SK-N-SH treated with all-trans-retinoic acid at 6 μM for 48 hours (cell line): Measurements from ENCODE around the gene SETD4.

ENCODE experiments used
- ATAC-seq: fragments of 200-7000 bp; cut with Tn5 transposase; 3 replicates; pipeline ENCODE4 v1.9.1; 2020; ENCODE audit warnings: mild to moderate bottlenecking, moderate library complexity
- ARNTL ChIP-seq: fragments of 450-650 bp; formaldehyde crosslinking; IDR thresholded peaks from 2 replicates; pipeline ENCODE4 v1.5.0; 2020; ENCODE audit warnings: low read depth, mild to moderate bottlenecking, moderate library complexity, borderline replicate concordance
- BACH2 ChIP-seq: fragments of 250-450 bp; sonication (Bioruptor Pico); IDR thresholded peaks from 2 replicates; pipeline ENCODE4 v1.9.0; 2021; ENCODE audit warnings: mild to moderate bottlenecking, borderline replicate concordance
- CREB5 ChIP-seq: fragments of 250-450 bp; sonication (Bioruptor Pico); IDR thresholded peaks from 2 replicates; pipeline ENCODE4 v1.5.1; 2020; ENCODE audit warnings: low read depth, mild to moderate bottlenecking, moderate library complexity
- CSDC2 ChIP-seq: fragments of 250-450 bp; sonication (Bioruptor Pico); IDR thresholded peaks from 2 replicates; pipeline ENCODE4 v1.5.0; 2020; ENCODE audit warnings: mild to moderate bottlenecking, moderate library complexity
- CSRNP3 ChIP-seq: fragments of 250-450 bp; sonication (Bioruptor Pico); IDR thresholded peaks from 2 replicates; pipeline ENCODE4 v1.5.1; 2021; ENCODE audit warnings: mild to moderate bottlenecking, moderate library complexity
- ESRRG ChIP-seq: fragments of 250-450 bp; sonication (Bioruptor Pico); IDR thresholded peaks from 2 replicates; pipeline ENCODE4 v1.6.1; 2021; ENCODE audit warnings: mild to moderate bottlenecking
- GLIS3 ChIP-seq: fragments of 250-450 bp; sonication (Bioruptor Pico); IDR thresholded peaks from 2 replicates; pipeline ENCODE4 v1.5.0; 2020; ENCODE audit warnings: mild to moderate bottlenecking, moderate library complexity
- ISL1 ChIP-seq: fragments of 250-450 bp; sonication (Bioruptor Pico); IDR thresholded peaks from 2 replicates; pipeline ENCODE4 v2.1.2; 2022; ENCODE audit warnings: mild to moderate bottlenecking, moderate library complexity
- OSR1 ChIP-seq: fragments of 250-450 bp; sonication (Bioruptor Pico); IDR thresholded peaks from 2 replicates; pipeline ENCODE4 v1.8.0; 2022; ENCODE audit warnings: moderate library complexity, mild to moderate bottlenecking, inconsistent platforms
- PATZ1 ChIP-seq: fragments of 250-450 bp; sonication (Bioruptor Pico); IDR thresholded peaks from 2 replicates; pipeline ENCODE4 v1.8.0; 2020; ENCODE audit warnings: mild to moderate bottlenecking, moderate library complexity, borderline replicate concordance
- POU6F1 ChIP-seq: fragments of 250-450 bp; sonication (Bioruptor Pico); IDR thresholded peaks from 2 replicates; pipeline ENCODE4 v1.8.0; 2021; ENCODE audit warnings: low read depth, mild to moderate bottlenecking, moderate library complexity, borderline replicate concordance
- PPARA ChIP-seq: fragments of 250-450 bp; sonication (Bioruptor Pico); IDR thresholded peaks from 2 replicates; pipeline ENCODE4 v1.5.0; 2020; ENCODE audit warnings: mild to moderate bottlenecking, borderline replicate concordance
- RARB ChIP-seq: fragments of 250-450 bp; sonication (Bioruptor Pico); IDR thresholded peaks from 2 replicates; pipeline ENCODE4 v1.8.0; 2021; ENCODE audit warnings: mild to moderate bottlenecking, moderate library complexity
- SNAI2 ChIP-seq: fragments of 250-450 bp; sonication (Bioruptor Pico); IDR thresholded peaks from 2 replicates; pipeline ENCODE4 v1.5.0; 2020; ENCODE audit warnings: mild to moderate bottlenecking, moderate library complexity
- TCF4 ChIP-seq: fragments of 250-450 bp; sonication (Bioruptor Pico); IDR thresholded peaks from 2 replicates; pipeline ENCODE4 v1.8.0; 2021; ENCODE audit warnings: mild to moderate bottlenecking, moderate library complexity, borderline replicate concordance
- TOX ChIP-seq: fragments of 250-450 bp; sonication (Bioruptor Pico); IDR thresholded peaks from 2 replicates; pipeline ENCODE4 v1.8.0; 2021; ENCODE audit warnings: mild to moderate bottlenecking, moderate library complexity, borderline replicate concordance
- TSHZ2 ChIP-seq: fragments of 250-450 bp; sonication (Bioruptor Pico); IDR thresholded peaks from 2 replicates; pipeline ENCODE4 v1.5.0; 2020; ENCODE audit warnings: mild to moderate bottlenecking, moderate library complexity
- ZC3H10 ChIP-seq: fragments of 250-450 bp; sonication (Bioruptor Pico); IDR thresholded peaks from 2 replicates; pipeline ENCODE4 v1.5.1; 2021; ENCODE audit warnings: mild to moderate bottlenecking, moderate library complexity
- ZFP3 ChIP-seq: fragments of 250-450 bp; sonication (Bioruptor Pico); IDR thresholded peaks from 2 replicates; pipeline ENCODE4 v1.5.0; 2020; ENCODE audit warnings: mild to moderate bottlenecking, moderate library complexity
- ZFP30 ChIP-seq: fragments of 450-650 bp; formaldehyde crosslinking; IDR thresholded peaks from 2 replicates; pipeline ENCODE4 v1.5.0; 2022; ENCODE audit warnings: mild to moderate bottlenecking, moderate library complexity
- ZNF565 ChIP-seq: fragments of 450-650 bp; formaldehyde crosslinking; conservative IDR thresholded peaks from 2 replicates; pipeline ENCODE4 v1.5.0; 2020; ENCODE audit warnings: low read depth, mild to moderate bottlenecking, moderate library complexity
- ZNF70 ChIP-seq: fragments of 450-650 bp; formaldehyde crosslinking; IDR thresholded peaks from 2 replicates; pipeline ENCODE4 v1.5.0; 2020; ENCODE audit warnings: mild to moderate bottlenecking, moderate library complexity
- ZNF8 ChIP-seq: fragments of 450-650 bp; formaldehyde crosslinking; IDR thresholded peaks from 2 replicates; pipeline ENCODE4 v1.5.0; 2020; ENCODE audit warnings: mild to moderate bottlenecking, moderate library complexity

The SETD4 gene

GRCh38 chr21:36047139-36047538, 13.2 kb downstream of the SETD4 start:
- no peak for TF ChIP-seq ZFP3 (CRISPR knock-in tag)
- no peak for TF ChIP-seq PPARA (CRISPR knock-in tag)
- TF ChIP-seq CREB5 = no peak
- no peak for TF ChIP-seq ARNTL (CRISPR knock-in tag)
- TF ChIP-seq, all 23 proteins: peak for 0
- ATAC-seq = no peak

GRCh38 chr21:36045993-36046392, 14.3 kb downstream of the SETD4 start:
- ATAC-seq = no peak
- TF ChIP-seq ESRRG (no peak), ZFP30 (no peak), SNAI2 (CRISPR knock-in tag) (no peak)

- no peak for ATAC-seq
- no peak for TF ChIP-seq ZNF70 (CRISPR knock-in tag)
- TF ChIP-seq PPARA (CRISPR knock-in tag) = no peak
- TF ChIP-seq PATZ1 = no peak
- TF ChIP-seq RARB (CRISPR knock-in tag) = no peak
- TF ChIP-seq GLIS3 (CRISPR knock-in tag) = no peak
- TF ChIP-seq TCF4 = no peak
- no peak for TF ChIP-seq ZFP3 (CRISPR knock-in tag)
- no peak for TF ChIP-seq SNAI2 (CRISPR knock-in tag)
- no peak for TF ChIP-seq BACH2 (CRISPR knock-in tag)
- TF ChIP-seq ISL1 = no peak
- TF ChIP-seq ESRRG = no peak
- TF ChIP-seq ZNF8 (CRISPR knock-in tag) = no peak
- TF ChIP-seq POU6F1 = no peak
- no peak for TF ChIP-seq TOX (CRISPR knock-in tag)
- no peak for TF ChIP-seq OSR1 (CRISPR knock-in tag)
Observed at GRCh38 chr21:36044056-36044455, 16.3 kb downstream of the SETD4 start.

GRCh38 chr21:36041910-36042309, 18.4 kb downstream of the SETD4 start:
- ATAC-seq = no peak
- TF ChIP-seq ZFP30 = no peak
- no peak for TF ChIP-seq GLIS3 (CRISPR knock-in tag)
- TF ChIP-seq CSRNP3 (CRISPR knock-in tag) = no peak
- no peak for TF ChIP-seq ZFP3 (CRISPR knock-in tag)
- no peak for TF ChIP-seq ESRRG
- no peak for TF ChIP-seq BACH2 (CRISPR knock-in tag)
- no peak for TF ChIP-seq SNAI2 (CRISPR knock-in tag)
- no peak for TF ChIP-seq ZNF8 (CRISPR knock-in tag)
- no peak for TF ChIP-seq CSDC2
- TF ChIP-seq ZNF70 (CRISPR knock-in tag) = no peak
- no peak for TF ChIP-seq ZC3H10 (CRISPR knock-in tag)
- no peak for TF ChIP-seq ISL1
- no peak for TF ChIP-seq TCF4
- TF ChIP-seq PPARA (CRISPR knock-in tag) = no peak
- no peak for TF ChIP-seq ZNF565 (CRISPR knock-in tag)
- no peak for TF ChIP-seq TOX (CRISPR knock-in tag)
- no peak for TF ChIP-seq PATZ1
- no peak for TF ChIP-seq TSHZ2 (CRISPR knock-in tag)
- no peak for TF ChIP-seq POU6F1
- TF ChIP-seq RARB (CRISPR knock-in tag) = no peak
